Caco-2 (cell line): ENCODE data around the gene COL1A2. TPM values are rescaled to one million over a fixed set of nuclear protein-coding genes. Genes with fewer than 3 reads are reported as not detected.

Experiments used
- BruUV-seq: library from RNA; stranded (reverse); fragments of 400-500 nt; replicated peaks from 2 replicates; lab custom pipeline; 2021; lab: Mats Ljungman, UMichigan
- CTCF ChIA-PET: fragments of 300-600 bp; sonication (Branson Sonifier 250); formaldehyde crosslinking; loops from one replicate; lab custom pipeline; 2022; ENCODE audit warnings: antibody characterized with exemption; lab: Charles Lee
- POLR2A ChIA-PET: fragments of 300-600 bp; sonication (Branson Sonifier 250); formaldehyde crosslinking; loops from one replicate; lab custom pipeline; 2022; ENCODE audit warnings: antibody characterized with exemption; lab: Charles Lee
- DNase-seq, 2 experiments: peaks; one replicate each; pipeline versions ENCODE4 v3.0.0 to v3.0.0-alpha.2; 2020 to 2022
- H3K27me3 ChIP-seq: replicated peaks from 2 replicates; pipeline ENCODE4 v1.6.0; 2011; ENCODE audit warnings: low read length; ENCODE audit not compliant: control insufficient read depth, insufficient read depth
- H3K36me3 ChIP-seq: 2 replicates; pipeline ENCODE4 v1.5.1; 2011; ENCODE audit warnings: low read length; ENCODE audit not compliant: control insufficient read depth, insufficient read depth
- H3K4me1 ChIP-seq: fragments of 250-450 bp; sonication (Bioruptor Pico); 2 replicates; pipeline ENCODE4 v1.5.1; 2020; ENCODE audit warnings: mild to moderate bottlenecking
- H3K4me3 ChIP-seq: 2 replicates; pipeline ENCODE4 v1.5.1; 2011; ENCODE audit warnings: low read depth, mild to moderate bottlenecking, control low read depth, low read length
- H3K9me3 ChIP-seq: fragments of 250-450 bp; sonication (Bioruptor Pico); 2 replicates; pipeline ENCODE4 v1.5.1; 2020; ENCODE audit warnings: mild to moderate bottlenecking, moderate library complexity
- H3K27ac Mint-ChIP-seq: one replicate; pipeline ENCODE4 v1.8.0; 2022; ENCODE audit warnings: mixed read lengths; ENCODE audit not compliant: unreplicated experiment
- H3K27me3 Mint-ChIP-seq: one replicate; pipeline ENCODE4 v1.8.0; 2022; ENCODE audit warnings: mixed read lengths; ENCODE audit not compliant: insufficient read depth, unreplicated experiment
- H3K36me3 Mint-ChIP-seq: one replicate; pipeline ENCODE4 v1.8.0; 2022; ENCODE audit warnings: mild to moderate bottlenecking, mixed read lengths; ENCODE audit not compliant: insufficient read depth, unreplicated experiment
- H3K4me1 Mint-ChIP-seq: one replicate; pipeline ENCODE4 v1.8.0; 2022; ENCODE audit warnings: low read depth, mixed read lengths; ENCODE audit not compliant: unreplicated experiment
- H3K4me3 Mint-ChIP-seq: one replicate; pipeline ENCODE4 v1.8.0; 2022; ENCODE audit warnings: mild to moderate bottlenecking, moderate library complexity, mixed read lengths; ENCODE audit not compliant: unreplicated experiment
- H3K9me3 Mint-ChIP-seq: one replicate; pipeline ENCODE4 v1.8.0; 2022; ENCODE audit warnings: mixed read lengths; ENCODE audit not compliant: unreplicated experiment
- intact Hi-C: fragments of 100-400 bp; cut with micrococcal nuclease; formaldehyde crosslinking; loops from one replicate; pipeline ENCODE4 v1.10.0; 2022; ENCODE audit not compliant: unreplicated experiment
- total RNA-seq: library from RNA; stranded (reverse); gene quantifications from 2 replicates; pipeline ENCODE4 v1.2.3, GENCODE V29; 2022
- TF ChIP-seq, protein P1 (sequence below), 2 experiments: fragments of 200-600 bp in 1 of 2; IDR thresholded peaks; 1 replicate in 1 of 2; 2 replicates in 1 of 2; pipeline versions ENCODE4 v1.5.1 to v1.8.0; 2011 to 2022; ENCODE audit warnings: antibody characterized with exemption in 1 of 2, control low read depth in 1 of 2, inconsistent platforms in 1 of 2, low read depth in 1 of 2, low read length in 1 of 2, mild to moderate bottlenecking in 1 of 2, moderate library complexity in 1 of 2; ENCODE audit not compliant: insufficient read depth in 1 of 2, severe bottlenecking in 1 of 2, unreplicated experiment in 1 of 2

Gene COL1A2
- total RNA-seq, 1 experiment from 2014 or later, result 2.6 TPM

DNA sequence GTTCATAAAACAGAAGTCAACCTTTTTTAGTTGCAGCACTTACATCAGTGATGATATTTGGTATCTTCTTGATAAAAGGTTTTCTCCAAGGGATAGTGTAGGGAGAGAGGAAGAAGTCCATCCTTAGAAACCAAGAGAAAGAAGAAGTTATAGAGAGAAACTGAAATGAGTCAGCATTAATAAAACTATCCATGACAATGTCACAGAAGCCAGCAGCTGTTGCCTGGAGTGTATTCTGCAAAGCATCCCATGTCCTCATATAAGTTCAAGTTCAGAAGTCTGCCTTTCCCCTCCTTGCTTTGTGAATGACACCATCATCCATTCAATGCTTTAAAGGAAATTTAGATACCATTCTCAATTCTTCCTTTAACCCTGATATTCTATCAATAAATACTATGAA lies 14.4 kb upstream of the COL1A2 start:
- no peaks in the 10 kb centered on the region for H3K4me1 ChIP-seq
- H3K9me3 ChIP-seq, result no peaks in the 10 kb centered on the region
- Mint-ChIP-seq H3K27me3 (peaks cover 7% of the 10 kb centered on the region), H3K27ac (no peak overlapping the region), H3K4me1 (no peaks in the 10 kb centered on the region), H3K9me3 (no peaks in the 10 kb centered on the region), H3K4me3 (no peak overlapping the region), H3K36me3 (no peaks in the 10 kb centered on the region)
- no peaks in the 10 kb centered on the region for H3K36me3 ChIP-seq
- intact Hi-C loops, result no loop called here
- TF ChIP-seq, protein P1, sequence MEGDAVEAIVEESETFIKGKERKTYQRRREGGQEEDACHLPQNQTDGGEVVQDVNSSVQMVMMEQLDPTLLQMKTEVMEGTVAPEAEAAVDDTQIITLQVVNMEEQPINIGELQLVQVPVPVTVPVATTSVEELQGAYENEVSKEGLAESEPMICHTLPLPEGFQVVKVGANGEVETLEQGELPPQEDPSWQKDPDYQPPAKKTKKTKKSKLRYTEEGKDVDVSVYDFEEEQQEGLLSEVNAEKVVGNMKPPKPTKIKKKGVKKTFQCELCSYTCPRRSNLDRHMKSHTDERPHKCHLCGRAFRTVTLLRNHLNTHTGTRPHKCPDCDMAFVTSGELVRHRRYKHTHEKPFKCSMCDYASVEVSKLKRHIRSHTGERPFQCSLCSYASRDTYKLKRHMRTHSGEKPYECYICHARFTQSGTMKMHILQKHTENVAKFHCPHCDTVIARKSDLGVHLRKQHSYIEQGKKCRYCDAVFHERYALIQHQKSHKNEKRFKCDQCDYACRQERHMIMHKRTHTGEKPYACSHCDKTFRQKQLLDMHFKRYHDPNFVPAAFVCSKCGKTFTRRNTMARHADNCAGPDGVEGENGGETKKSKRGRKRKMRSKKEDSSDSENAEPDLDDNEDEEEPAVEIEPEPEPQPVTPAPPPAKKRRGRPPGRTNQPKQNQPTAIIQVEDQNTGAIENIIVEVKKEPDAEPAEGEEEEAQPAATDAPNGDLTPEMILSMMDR (IDR thresholded peaks at IDR 0.05; ENCODE audit: insufficient read depth in 1 of 2, low read depth in 1 of 2, low read length in 1 of 2, severe bottlenecking in 1 of 2, unreplicated experiment in 1 of 2), result no peak
- ChIA-PET POLR2A (no interaction called here), CTCF (no interaction called here)
- no peak overlapping the region for H3K4me3 ChIP-seq
- no peak for DNase-seq
- BruUV-seq, result no TSS peak
- no peaks in the 10 kb centered on the region for H3K27me3 ChIP-seq

DNA sequence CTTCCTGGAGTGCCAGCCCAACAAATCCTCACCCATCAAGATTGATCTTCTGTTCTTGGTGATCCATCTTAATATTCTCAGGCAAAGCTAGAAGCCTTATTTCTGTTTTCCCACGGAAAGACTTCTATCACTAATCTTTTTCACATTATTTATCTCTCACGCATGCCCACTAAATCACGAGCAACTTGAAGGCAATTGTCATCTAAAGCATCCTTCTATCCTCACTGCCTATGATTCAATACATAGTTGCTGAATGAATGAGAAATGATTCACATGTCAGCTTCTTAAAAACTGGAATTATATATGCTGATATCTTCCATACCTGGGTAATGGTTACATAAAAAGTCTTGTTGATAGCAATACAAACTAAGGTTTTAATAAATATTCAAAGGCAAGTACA lies 12.6 kb upstream of the COL1A2 start:
- intact Hi-C loops, result no loop called here
- H3K4me3 ChIP-seq, result no peak overlapping the region
- CTCF ChIA-PET, result no interaction called here

GRCh38 chr7:94382746-94383145 lies 11.9 kb upstream of the COL1A2 start:
- H3K4me3 ChIP-seq, result no peak overlapping the region
- H3K27me3 ChIP-seq, result no peaks in the 10 kb centered on the region
- DNase-seq, result no peak
- H3K36me3 ChIP-seq, result no peaks in the 10 kb centered on the region
- Mint-ChIP-seq H3K36me3 (no peaks in the 10 kb centered on the region), H3K4me3 (no peak overlapping the region), H3K27me3 (peaks cover 3% of the 10 kb centered on the region), H3K27ac (no peak overlapping the region), H3K4me1 (no peaks in the 10 kb centered on the region), H3K9me3 (no peaks in the 10 kb centered on the region)
- no peaks in the 10 kb centered on the region for H3K4me1 ChIP-seq
- ChIA-PET POLR2A (no interaction called here), CTCF (no interaction called here)
- BruUV-seq, result no TSS peak
- intact Hi-C loops, result no loop called here
- H3K9me3 ChIP-seq, result no peaks in the 10 kb centered on the region
- TF ChIP-seq, protein P1 (IDR thresholded peaks at IDR 0.05; ENCODE audit: insufficient read depth in 1 of 2, low read depth in 1 of 2, low read length in 1 of 2, severe bottlenecking in 1 of 2, unreplicated experiment in 1 of 2), result no peak

More for the DNA sequence above, 12.6 kb upstream of the COL1A2 start:
- Mint-ChIP-seq H3K9me3 (no peaks in the 10 kb centered on the region), H3K4me1 (no peaks in the 10 kb centered on the region), H3K27ac (no peak overlapping the region), H3K27me3 (peaks cover 7% of the 10 kb centered on the region), H3K36me3 (no peaks in the 10 kb centered on the region), H3K4me3 (no peak overlapping the region)
- no peaks in the 10 kb centered on the region for H3K9me3 ChIP-seq
- no peak for DNase-seq
- H3K27me3 ChIP-seq, result no peaks in the 10 kb centered on the region
- POLR2A ChIA-PET, result no interaction called here
- BruUV-seq, result no TSS peak
- no peaks in the 10 kb centered on the region for H3K36me3 ChIP-seq
- no peaks in the 10 kb centered on the region for H3K4me1 ChIP-seq
- TF ChIP-seq, protein P1 (IDR thresholded peaks at IDR 0.05; ENCODE audit: insufficient read depth in 1 of 2, low read depth in 1 of 2, low read length in 1 of 2, severe bottlenecking in 1 of 2, unreplicated experiment in 1 of 2), result no peak
